ENCODE measurements around the gene TRPM5.

DNA sequence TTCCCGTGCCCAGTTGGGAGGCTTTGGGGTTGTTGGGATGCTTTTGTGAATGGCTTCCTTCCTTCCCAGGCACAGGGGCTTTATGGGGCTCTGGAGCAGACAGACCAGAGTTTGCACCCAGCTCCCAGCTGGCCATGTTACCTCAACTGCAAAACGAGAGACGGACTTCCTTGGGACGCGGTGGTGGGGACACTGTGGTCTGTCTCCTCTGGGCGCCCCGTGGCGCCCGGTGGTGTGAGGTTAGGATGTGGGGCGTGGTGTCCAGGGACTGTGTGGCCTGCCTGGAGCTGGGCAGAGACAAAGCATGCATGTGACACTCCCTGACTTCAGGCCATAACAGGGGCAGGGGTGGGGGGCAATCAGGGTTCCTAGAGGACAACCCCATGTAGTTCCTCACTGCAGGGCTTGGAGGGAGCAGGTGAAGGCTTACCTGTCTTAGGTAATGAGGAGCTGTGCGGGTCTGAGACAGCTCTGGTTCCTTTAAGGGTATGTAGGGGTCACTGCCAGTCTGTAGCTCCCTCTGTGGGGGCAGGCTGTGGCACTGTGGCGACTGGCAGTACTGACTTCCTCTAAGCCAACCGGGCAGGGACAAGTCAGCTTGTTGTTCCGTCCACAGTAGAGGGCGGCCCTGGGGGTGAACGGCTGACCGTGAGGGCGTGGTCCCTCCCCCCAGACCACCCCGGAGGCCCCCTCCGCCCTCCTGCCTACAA lies 14.9 kb upstream of the TRPM5 start:
- TF ChIP-seq POLR2A (IDR thresholded peaks at IDR 0.05; ENCODE audit: low read depth), result no peak
- TF ChIP-seq POLR2AphosphoS5 (IDR thresholded peaks at IDR 0.05), result no peak
- TF ChIP-seq, protein P1, sequence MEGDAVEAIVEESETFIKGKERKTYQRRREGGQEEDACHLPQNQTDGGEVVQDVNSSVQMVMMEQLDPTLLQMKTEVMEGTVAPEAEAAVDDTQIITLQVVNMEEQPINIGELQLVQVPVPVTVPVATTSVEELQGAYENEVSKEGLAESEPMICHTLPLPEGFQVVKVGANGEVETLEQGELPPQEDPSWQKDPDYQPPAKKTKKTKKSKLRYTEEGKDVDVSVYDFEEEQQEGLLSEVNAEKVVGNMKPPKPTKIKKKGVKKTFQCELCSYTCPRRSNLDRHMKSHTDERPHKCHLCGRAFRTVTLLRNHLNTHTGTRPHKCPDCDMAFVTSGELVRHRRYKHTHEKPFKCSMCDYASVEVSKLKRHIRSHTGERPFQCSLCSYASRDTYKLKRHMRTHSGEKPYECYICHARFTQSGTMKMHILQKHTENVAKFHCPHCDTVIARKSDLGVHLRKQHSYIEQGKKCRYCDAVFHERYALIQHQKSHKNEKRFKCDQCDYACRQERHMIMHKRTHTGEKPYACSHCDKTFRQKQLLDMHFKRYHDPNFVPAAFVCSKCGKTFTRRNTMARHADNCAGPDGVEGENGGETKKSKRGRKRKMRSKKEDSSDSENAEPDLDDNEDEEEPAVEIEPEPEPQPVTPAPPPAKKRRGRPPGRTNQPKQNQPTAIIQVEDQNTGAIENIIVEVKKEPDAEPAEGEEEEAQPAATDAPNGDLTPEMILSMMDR (IDR thresholded peaks at IDR 0.05), result no peak
- no peak for TF ChIP-seq EP300 (IDR thresholded peaks at IDR 0.05)

All from esophagus muscularis mucosa (tissue), 4 donors.